GM18526 (cell line): ENCODE measurements around the gene CD80.

Experiments
- POLR2A ChIP-seq: IDR thresholded peaks from 3 replicates; pipeline ENCODE4 v1.6.1; 2011; ENCODE audit not compliant: insufficient read length; ENCODE audit errors: extremely low read depth

CD80 gene

DNA sequence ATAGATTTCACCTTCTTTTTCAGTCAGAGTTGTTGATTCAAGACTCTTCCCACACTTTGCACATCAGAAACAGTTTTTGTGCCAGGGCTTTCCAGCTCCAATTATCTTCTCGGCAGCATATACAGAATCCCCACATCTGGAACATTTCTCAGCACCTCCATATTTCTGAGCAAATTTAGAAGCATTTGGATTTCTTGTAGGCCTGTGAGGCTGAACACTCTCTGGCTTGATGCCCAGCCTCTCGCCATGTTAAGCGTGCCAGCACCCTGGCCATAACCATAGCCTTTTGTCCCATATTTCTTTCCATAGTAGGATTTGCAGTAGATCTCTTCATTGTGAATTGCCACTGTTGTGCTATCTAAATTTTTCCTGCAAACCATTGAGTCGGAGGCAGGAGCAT lies 28.3 kb downstream of the CD80 start:
- no peak for TF ChIP-seq POLR2A

DNA sequence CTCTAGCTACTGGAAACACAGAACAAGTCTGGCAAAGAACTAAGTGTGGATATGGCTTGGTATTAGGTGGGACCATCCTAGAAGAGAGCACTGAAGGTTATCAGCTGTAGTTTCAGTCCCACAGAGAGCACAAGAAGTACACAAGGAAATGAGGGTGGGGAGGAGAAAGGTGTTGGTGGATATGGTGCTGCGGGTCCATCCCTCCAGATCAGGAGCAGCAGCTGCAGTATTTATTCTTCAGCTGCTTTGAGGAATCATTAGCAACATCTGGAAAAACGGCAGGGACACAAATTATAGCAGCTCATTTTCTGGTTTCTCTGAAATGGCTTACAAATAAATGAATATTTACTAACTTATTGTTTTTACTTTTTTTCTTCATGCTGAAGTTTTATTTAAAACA lies 29.0 kb downstream of the CD80 start:
- no peak for TF ChIP-seq POLR2A

DNA sequence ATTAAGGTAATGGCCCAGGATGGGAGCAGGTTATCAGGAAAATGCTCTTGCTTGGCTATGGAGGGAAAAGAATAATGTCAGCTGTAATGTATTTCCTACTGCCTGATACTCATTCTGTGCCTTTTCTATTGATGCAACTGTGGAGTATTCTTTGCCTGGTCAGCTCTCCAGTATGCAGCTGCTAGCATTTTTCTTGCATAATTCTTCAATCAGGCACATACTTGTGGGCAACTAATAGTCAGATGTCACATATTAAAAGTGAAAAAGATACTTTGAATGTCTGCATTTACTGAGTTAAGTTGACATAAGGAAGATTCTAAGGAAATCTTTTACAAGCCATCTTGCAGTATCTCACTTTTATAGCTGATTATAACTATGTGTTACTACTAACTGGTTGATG lies 29.5 kb downstream of the CD80 start:
- no peak for TF ChIP-seq POLR2A

DNA sequence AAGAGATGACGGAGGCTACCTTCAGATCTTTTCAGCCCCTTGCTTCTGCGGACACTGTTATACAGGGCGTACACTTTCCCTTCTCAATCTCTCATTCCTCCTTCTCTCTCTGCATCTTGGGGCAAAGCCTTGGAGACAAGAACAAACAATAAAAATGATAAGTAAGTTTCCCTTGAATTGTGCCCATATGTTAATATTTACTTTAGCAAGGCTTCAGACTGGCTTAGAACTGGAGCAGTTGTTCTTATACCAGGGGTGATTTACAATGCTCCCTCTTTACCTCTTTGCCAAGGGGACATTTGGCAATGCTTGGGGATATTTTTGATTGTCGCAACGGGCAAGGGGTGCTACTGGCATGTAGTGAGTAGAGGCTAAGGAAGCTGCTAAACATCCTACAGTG lies 31.7 kb downstream of the CD80 start:
- no peak for TF ChIP-seq POLR2A

DNA sequence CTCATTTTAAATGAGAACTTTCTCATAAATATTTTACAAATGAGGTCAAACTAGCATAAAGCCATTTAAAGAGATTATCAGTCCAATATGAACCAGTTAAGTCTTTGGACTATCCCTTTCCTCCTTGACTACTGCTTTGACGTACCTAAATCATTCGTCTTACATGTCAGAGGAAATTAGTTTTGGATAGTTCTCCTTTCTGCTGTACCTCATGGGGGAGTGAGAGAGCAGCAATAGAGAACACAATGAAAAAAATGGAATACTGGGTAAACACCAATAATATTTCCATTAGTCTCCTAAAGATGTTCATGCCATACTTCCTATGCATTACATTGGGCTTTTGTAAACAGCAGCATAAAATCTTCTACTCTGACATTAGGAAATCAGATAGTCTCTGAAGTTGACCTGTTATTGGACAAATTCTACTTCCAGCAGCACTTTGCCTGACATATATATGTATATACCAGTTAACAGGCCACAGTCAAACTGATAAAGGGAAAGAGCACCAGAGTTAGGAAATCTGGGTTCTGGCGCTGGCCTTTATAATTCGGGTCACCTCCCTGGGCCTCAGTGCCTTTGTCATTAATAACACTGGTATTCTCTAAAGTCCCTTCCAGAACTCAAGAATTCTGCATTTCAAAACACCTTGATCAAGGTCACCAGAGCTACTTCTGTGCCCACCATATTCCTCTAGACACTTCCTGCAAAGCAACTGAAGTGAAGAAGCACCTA lies 34.3 kb downstream of the CD80 start:
- no peak for TF ChIP-seq POLR2A

DNA sequence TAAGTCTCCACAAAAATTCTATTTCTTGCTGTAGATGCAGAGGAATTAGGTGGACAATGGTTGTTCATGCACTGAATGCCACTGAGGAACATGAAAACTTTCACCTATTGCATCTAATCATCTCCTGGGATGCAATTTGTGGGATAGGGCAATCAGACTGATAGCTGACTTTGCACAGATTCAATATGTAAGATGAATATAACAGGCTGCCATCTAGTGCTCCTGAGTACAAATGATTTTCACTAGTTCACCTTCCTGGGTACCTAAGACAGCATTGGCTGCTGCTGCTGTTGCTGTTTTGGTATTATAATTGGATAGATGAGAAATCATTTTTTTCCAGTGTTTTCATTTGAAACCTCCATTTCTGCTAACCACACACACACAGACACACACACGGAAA lies 41.4 kb downstream of the CD80 start:
- no peak for TF ChIP-seq POLR2A

DNA sequence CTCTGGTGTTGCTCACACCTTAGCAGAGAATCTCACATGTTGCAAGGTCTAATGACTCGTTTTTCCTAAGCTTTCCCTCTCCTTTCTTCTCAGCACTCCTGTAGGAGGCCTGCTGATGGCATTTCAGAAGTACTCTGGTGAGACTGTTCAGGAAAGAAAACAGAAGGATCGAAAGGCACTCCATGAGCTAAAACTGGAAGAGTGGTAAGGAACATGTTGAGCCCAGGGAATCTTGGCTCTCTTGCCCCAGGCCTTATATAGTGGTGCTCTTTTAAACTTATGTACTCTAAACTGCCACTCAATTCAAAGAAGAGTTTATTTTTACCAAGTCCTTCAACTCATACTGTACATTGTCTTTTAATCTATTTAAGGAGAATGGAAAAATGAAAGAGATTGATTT lies 42.3 kb downstream of the CD80 start:
- TF ChIP-seq POLR2A = no peak

DNA sequence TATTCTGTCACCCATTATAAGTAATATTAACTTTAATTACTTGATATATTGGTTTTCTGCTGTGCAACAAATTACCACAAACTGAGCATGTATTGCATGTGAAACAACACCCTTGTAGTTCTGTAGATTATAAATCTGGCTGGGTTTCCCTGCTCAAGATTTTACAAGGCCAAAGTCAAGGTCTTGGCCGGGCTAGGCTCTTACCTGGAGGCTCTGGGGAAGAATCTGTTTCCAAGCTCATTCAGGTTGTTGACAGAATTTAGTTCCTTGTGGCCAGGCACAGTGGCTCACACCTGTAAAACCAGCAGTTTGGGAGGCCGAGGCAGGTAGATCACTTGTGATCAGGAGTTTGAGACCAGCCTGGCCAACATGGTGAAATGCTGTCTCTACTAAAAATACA lies 44.8 kb downstream of the CD80 start:
- no peak for TF ChIP-seq POLR2A

DNA sequence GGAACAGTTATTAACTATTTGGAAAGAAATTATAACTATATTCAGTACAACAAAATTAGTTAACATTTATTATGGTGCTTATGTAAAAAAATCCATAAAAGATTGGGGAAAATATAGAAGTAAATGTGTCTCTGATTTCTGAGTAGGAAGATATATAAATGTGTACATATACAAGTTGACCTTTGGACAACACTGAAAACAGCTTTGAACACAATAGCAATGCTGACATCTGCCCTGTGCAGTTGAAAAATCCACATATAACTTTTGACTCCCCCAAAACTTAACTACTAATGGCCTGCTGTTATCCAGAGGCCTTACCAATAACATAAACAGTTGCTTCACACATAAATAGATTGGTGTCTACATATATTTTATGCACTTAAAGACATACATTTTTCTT lies 48.7 kb downstream of the CD80 start:
- no peak for TF ChIP-seq POLR2A

DNA sequence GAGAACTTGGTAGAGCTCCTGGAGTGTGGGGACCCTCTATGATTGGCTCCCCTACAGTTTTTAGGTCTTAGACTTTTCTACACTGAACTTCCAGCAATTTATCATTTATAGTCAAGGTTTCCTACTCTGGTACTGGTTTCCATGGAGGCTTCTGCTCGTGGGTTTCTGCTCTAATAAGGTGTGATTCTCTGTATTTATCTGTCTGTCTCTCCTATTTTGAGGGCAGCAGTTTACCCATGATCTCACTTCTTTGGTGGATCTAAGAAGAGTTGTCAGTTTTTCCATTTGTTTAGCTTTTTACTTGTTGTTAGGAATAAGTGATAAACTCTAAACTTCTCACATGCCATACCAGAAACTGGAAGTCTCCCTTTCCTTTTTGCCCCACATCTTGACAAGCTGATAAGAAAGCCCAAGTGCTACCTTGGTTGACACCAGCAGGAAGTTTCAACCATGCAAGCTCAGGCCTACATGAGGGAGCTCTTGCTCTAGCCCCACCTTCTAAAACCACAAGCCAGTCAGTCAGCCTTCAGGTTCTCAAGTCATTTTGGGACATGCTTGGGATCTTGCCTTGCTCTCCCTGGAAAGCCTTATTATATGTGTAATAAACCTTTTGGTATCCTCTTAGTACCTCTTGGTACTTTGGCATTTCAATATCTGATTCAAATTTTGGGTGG lies 51.1 kb downstream of the CD80 start:
- no peak for TF ChIP-seq POLR2A

DNA sequence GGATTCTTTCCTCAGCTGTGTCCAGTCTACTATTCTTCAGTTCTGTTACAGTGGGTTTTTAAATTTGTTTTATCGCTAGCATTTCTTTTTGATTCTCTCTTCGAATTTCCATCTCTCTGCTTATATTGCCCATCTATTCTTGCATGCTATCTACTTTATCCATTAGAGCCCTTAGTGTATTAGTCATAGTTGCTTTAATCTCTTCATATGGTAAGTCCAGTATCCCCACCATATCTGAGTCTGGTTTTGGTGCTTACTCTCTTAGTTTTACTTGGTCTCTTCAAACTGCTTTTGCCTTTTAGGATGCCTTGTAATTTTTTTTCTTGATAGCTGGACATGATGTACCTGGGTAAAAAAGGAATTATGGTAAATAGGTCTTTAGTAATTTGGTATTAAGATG lies 52.0 kb downstream of the CD80 start:
- no peak for TF ChIP-seq POLR2A

DNA sequence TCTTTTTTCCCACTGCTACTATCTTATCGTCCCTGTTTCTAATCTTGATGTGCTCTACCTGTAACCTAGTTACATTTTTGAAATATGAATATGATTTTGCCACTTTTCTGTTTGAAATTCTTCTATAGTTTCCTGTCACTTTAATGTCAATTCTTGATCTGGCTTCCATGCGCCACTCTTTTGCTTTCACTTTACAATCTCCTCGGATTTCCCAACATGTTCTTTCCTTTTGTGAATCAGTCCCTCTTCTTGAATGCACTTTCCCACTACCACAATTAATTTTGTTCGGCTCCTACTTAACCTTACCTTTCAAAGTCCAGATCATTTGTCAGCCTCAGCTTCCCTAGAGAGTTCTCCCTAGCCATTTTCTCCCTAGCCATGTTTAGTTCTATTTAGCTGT lies 52.8 kb downstream of the CD80 start:
- no peak for TF ChIP-seq POLR2A

DNA sequence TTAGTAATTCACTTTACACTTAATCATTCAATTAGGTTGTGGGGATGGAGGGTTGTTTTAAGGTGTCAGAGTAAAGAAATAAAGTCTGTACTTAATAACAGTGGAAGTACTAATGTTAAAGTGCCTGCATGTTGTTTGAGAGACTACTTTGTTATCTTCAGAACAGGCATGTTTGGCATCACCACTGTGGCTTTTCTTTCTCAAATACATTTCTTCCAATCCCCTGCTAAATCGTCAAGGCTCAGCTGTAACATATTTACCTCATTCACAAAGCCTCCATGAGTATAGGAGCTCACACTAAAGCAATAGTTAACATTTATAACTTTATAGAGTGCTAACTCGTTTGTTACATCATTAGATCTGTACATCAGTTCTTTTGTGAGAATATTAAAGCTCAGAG lies 58.5 kb downstream of the CD80 start:
- TF ChIP-seq POLR2A = no peak

DNA sequence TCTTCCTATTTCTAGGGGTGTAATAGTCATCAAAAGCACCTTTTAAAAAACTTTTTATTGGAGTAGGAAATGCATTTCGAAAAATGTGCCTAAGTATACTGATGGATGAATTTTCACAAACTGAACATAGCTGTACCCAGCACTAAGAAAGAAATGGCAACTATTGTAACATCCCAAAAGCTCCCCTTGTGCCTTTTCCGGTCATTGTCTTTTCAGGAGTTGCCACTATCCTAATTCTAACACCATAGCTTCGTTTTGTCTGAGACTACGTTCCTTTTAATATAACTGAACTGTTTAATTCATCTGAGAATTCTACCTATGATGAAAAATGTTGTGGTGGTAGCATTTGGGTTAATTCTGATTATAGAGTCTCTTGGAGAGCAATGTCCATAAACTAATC lies 59.1 kb downstream of the CD80 start:
- TF ChIP-seq POLR2A = no peak

DNA sequence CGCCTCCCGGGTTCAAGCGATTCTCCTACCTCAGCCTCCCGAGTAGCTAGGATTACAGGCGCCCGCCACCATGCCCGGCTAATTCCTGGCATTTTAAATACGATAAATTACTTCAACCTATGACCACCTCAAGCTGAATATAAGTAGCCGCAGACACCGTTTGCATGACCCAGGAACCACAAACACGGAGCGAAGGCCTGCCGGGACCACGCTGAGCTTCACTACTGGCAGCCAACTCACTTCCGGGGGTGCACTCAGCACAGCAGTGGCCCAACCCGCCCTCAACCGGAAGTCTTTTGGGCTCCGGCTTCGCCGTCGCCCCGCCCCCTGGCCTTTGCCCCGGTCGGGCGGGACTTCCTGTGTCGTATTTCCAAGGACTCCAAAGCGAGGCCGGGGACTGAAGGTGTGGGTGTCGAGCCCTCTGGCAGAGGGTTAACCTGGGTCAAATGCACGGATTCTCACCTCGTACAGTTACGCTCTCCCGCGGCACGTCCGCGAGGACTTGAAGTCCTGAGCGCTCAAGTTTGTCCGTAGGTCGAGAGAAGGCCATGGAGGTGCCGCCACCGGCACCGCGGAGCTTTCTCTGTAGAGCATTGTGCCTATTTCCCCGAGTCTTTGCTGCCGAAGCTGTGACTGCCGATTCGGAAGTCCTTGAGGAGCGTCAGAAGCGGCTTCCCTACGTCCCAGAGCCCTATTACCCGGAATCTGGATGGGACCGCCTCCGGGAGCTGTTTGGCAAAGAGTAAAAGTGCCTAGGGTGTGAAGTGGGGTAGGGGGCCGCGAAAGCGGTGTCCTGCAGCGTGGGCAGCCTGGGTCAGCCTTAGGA lies 61.0 kb downstream of the CD80 start, which contains the start of gene TIMMDC1:
TSS of gene TIMMDC1 (plus strand) at position 362 of the 826 bp plus-strand sequence. CDS start at position 549, 187 bp downstream.
- peak; percentile 94 for TF ChIP-seq POLR2A

DNA sequence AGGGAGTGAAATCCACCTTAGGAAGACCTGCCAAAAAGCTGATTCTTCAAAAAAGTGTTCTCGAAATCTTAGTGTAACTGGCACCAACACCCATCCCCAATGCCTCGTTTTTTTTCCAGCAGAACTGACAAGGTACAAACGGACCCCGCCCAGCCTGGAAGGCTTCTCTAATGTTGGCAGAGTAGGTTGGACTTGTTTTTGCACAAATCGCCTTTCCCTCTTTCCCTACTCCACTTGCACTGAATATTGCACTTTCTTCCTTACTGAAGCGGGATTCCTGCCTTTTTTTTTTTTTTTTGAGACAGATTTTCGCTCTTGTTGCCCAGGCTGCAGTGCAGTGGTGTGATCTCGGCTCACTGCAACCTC lies 61.6 kb downstream of the CD80 start:
- no peak for TF ChIP-seq POLR2A
